Hepatocyte (in vitro differentiated cells): ENCODE results near the gene TRAF3IP1. TPM values are rescaled to one million over a fixed set of nuclear protein-coding genes. Genes with fewer than 3 reads are reported as not detected.
"Not testable (repeated sequence)": the region's sequence is repeated elsewhere in the genome, so short reads cannot be mapped to it uniquely, and the experiment has no call there.

Source experiments
- DNase-seq: peaks from one replicate; pipeline ENCODE4 v3.0.0-alpha.2; 2016; ENCODE audit warnings: low spot score
- H2AFZ ChIP-seq: fragments of 200-600 bp; sonication (generic); 2 replicates; pipeline ENCODE4 v1.6.0; 2016; ENCODE audit warnings: antibody characterized with exemption, mild to moderate bottlenecking
- H3K27ac ChIP-seq: fragments of 200-600 bp; sonication (generic); 2 replicates; pipeline ENCODE4 v1.5.1; 2016; ENCODE audit warnings: mild to moderate bottlenecking
- H3K27me3 ChIP-seq: fragments of 200-600 bp; sonication (generic); 2 replicates; pipeline ENCODE4 v1.6.1; 2016
- H3K36me3 ChIP-seq: fragments of 200-600 bp; sonication (generic); replicated peaks from 2 replicates; pipeline ENCODE4 v1.5.1; 2016; ENCODE audit warnings: low read depth; ENCODE audit not compliant: insufficient read depth
- H3K4me1 ChIP-seq: fragments of 200-600 bp; sonication (generic); 2 replicates; pipeline ENCODE4 v1.5.1; 2016; ENCODE audit warnings: mild to moderate bottlenecking, moderate library complexity; ENCODE audit not compliant: insufficient read depth
- H3K4me2 ChIP-seq: fragments of 200-600 bp; sonication (generic); 2 replicates; pipeline ENCODE4 v1.6.0; 2016
- H3K4me3 ChIP-seq: fragments of 200-600 bp; sonication (generic); 2 replicates; pipeline ENCODE4 v1.5.1; 2016; ENCODE audit warnings: mild to moderate bottlenecking
- H3K79me2 ChIP-seq: fragments of 200-600 bp; sonication (generic); 2 replicates; pipeline ENCODE4 v1.6.0; 2017; ENCODE audit warnings: mild to moderate bottlenecking
- H3K9me2 ChIP-seq: fragments of 200-600 bp; sonication (generic); replicated peaks from 2 replicates; pipeline ENCODE4 v1.6.0; 2017; ENCODE audit warnings: mild to moderate bottlenecking; ENCODE audit not compliant: insufficient read depth
- H3K9me3 ChIP-seq: fragments of 200-600 bp; sonication (generic); 2 replicates; pipeline ENCODE4 v1.5.1; 2016; ENCODE audit warnings: low read depth, mild to moderate bottlenecking
- H4K20me1 ChIP-seq: fragments of 200-600 bp; sonication (generic); 2 replicates; pipeline ENCODE4 v1.6.0; 2016; ENCODE audit warnings: mild to moderate bottlenecking; ENCODE audit not compliant: insufficient read depth, poor library complexity, severe bottlenecking
- EZH2 ChIP-seq: fragments of 200-600 bp; sonication (generic); IDR thresholded peaks from 2 replicates; pipeline ENCODE4 v1.6.1; 2016; ENCODE audit warnings: antibody characterized with exemption, mild to moderate bottlenecking, borderline replicate concordance
- EZH2phosphoT487 ChIP-seq: fragments of 200-600 bp; sonication (generic); IDR thresholded peaks from one replicate; pipeline ENCODE4 v1.6.1; 2018; ENCODE audit warnings: antibody characterized with exemption, mild to moderate bottlenecking, low read depth, moderate library complexity; ENCODE audit not compliant: unreplicated experiment, severe bottlenecking
- WGBS: methylation state at CpG from one replicate; pipeline ENCODE4 v1.1.6; 2016; ENCODE audit warnings: low lambda C conversion rate; ENCODE audit errors: missing lambda C conversion rate; 5-methylcytosine and 5-hydroxymethylcytosine counted together
- polyA plus RNA-seq: library from polyadenylated mRNA; unstranded; fragments of >200 nt; fragmentation: Nextera tagmentation; extraction: Ambion mirVana; gene quantifications from 2 replicates; pipeline ENCODE4 v1.2.1, GENCODE V29; 2016
- total RNA-seq: library from RNA; depleted of rRNA; stranded (reverse); fragments of >200 nt; gene quantifications from 2 replicates; pipeline ENCODE4 v1.2.3, GENCODE V29; 2014
- TF ChIP-seq, protein P1 (sequence below): fragments of 200-600 bp; sonication (generic); IDR thresholded peaks from 2 replicates; pipeline ENCODE4 v1.5.1; 2016; ENCODE audit warnings: antibody characterized with exemption, mild to moderate bottlenecking; ENCODE audit not compliant: poor library complexity

Gene TRAF3IP1
- total and polyA plus RNA-seq, 2 experiments from 2014 or later: 9.0 to 9.1 TPM

DNA sequence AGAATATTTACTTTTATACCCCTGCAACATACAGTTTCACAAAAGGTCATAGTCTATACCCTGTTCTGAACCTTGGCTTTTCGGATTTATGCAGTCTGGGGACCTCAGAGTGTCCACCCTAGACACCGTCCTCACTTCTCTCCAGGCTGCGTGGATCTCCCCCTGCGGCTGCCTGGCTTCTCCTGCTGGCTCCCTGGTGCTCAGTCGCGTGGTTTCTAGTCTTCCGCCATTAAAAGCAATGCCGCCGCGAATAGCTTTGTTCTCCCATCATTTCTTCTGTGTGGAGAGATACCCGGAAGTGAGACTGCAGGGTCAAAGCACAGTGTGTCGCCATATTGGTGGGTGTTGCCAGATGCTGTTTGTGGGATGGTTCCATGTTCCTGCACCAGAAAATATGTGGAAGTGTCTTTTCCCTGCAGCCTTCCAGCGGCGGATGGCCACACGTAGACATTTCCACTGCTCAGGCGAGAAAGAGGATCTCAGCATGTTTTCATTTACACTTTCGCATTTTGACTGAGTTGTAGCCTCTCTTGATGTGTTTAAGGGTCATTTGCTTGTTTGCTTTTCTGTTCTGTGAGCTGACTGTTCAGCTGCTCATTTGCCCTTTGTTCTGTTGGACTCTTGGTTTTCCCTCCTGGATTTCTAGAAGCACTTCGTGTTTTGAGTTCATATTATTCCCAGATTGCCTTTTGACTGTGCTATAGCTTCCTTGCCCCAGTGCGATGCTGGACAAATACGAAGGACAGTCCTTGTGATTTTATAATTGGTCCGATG lies 83.5 kb downstream of the TRAF3IP1 start:
- Histone ChIP-seq H2AFZ (no peak overlapping the region), H4K20me1 (no peaks in the 10 kb centered on the region), H3K36me3 (no peaks in the 10 kb centered on the region), H3K4me2 (peak overlapping the region; percentile 55), H3K27me3 (no peaks in the 10 kb centered on the region), H3K27ac (peak overlapping the region; percentile 79), H3K79me2 (no peaks in the 10 kb centered on the region), H3K4me3 (no peak overlapping the region), H3K9me3 (no peaks in the 10 kb centered on the region), H3K9me2 (no peaks in the 10 kb centered on the region), H3K4me1 (peaks cover 10% of the 10 kb centered on the region)
- DNase-seq: no peak
- 87% methylated on average over 21 of the region's 21 CpGs for WGBS
- TF ChIP-seq, protein P1, sequence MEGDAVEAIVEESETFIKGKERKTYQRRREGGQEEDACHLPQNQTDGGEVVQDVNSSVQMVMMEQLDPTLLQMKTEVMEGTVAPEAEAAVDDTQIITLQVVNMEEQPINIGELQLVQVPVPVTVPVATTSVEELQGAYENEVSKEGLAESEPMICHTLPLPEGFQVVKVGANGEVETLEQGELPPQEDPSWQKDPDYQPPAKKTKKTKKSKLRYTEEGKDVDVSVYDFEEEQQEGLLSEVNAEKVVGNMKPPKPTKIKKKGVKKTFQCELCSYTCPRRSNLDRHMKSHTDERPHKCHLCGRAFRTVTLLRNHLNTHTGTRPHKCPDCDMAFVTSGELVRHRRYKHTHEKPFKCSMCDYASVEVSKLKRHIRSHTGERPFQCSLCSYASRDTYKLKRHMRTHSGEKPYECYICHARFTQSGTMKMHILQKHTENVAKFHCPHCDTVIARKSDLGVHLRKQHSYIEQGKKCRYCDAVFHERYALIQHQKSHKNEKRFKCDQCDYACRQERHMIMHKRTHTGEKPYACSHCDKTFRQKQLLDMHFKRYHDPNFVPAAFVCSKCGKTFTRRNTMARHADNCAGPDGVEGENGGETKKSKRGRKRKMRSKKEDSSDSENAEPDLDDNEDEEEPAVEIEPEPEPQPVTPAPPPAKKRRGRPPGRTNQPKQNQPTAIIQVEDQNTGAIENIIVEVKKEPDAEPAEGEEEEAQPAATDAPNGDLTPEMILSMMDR: no peak
- no peak for TF ChIP-seq EZH2phosphoT487
- no peak for TF ChIP-seq EZH2

DNA sequence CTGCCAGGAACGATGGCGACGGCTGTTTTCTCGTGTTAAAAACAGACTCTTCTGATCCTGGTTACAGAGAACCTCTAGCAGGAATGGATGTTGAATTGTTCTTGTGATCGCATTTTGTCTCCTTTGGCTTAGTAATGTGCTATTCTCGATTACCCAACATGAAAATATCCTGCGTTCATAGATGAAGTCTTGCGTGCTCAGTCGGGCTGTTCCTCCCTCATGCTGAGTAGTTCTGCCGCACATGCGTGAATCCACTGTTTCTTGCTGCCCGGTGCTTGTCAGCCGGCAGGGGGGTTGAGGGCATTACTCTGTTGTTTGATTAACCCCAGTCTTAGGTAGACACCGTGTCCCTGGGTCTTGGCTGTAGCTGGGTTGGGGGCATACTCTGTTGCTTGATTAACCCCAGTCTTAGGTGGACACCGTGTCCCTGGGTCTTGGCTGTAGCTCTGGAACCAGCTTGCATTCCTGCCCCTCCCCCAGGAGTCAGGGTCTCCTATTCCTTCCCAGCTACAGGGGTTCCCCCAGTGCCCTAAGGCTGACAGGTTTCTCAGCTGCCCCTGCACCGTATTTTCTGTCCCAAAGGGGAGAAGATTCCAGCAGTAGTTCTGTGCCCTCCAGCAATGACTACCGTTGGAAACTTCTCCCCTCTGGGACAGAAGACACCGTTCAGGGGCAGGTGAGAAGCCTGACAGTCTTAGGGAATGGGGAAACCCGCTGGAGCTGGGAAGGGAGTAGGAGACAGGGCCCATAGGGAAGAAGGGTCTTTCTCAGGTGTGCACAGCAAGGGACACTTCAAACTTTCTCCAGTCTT lies 84.3 kb downstream of the TRAF3IP1 start:
- Histone ChIP-seq H3K4me1 (peaks cover 10% of the 10 kb centered on the region), H4K20me1 (no peaks in the 10 kb centered on the region), H3K9me2 (no peaks in the 10 kb centered on the region), H3K27me3 (no peaks in the 10 kb centered on the region), H3K4me3 (no peak overlapping the region), H3K36me3 (no peaks in the 10 kb centered on the region), H3K27ac (peak overlapping the region; percentile 79), H3K4me2 (peak overlapping the region; percentile 55), H3K79me2 (no peaks in the 10 kb centered on the region), H2AFZ (no peak overlapping the region), H3K9me3 (no peaks in the 10 kb centered on the region)
- 79% methylated on average over 19 of the region's 19 CpGs for WGBS
- TF ChIP-seq EZH2: no peak
- no peak for TF ChIP-seq EZH2phosphoT487
- TF ChIP-seq, protein P1: no peak
- no peak for DNase-seq

DNA sequence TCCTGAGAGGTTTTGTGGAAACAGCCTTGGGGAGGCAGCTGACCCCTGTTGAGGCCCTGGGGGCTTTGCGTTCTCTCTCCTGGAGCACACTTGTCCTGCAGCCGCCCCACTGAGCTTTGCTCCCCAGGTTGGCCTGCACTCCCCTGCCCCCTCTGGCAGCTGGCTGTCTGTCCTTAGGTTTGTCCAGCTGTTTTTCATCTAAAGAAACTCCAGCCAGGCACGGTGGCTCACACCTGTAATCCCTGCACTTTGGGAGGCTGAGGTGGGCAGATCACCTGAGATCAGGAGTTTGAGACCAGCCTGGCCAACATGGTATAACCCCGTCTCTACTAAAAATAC lies 84.9 kb downstream of the TRAF3IP1 start:
- H3K27ac ChIP-seq, H3K79me2 ChIP-seq, DNase-seq, H4K20me1 ChIP-seq, H3K9me3 ChIP-seq, H3K27me3 ChIP-seq, H3K9me2 ChIP-seq, H3K4me2 ChIP-seq, H2AFZ ChIP-seq, H3K36me3 ChIP-seq, H3K4me3 ChIP-seq: not testable (repeated sequence)
- H3K4me1 ChIP-seq: peaks cover 10% of the 10 kb centered on the region
- WGBS: 93% methylated on average over 4 of the region's 4 CpGs
